HEK293T (cell line): Measurements from ENCODE around the gene PEMT.

Experiments used
- BHLHE40 ChIP-seq: fragments of 450-650 bp; IDR thresholded peaks from 2 replicates; pipeline ENCODE4 v1.6.1; 2016; ENCODE audit warnings: mild to moderate bottlenecking, moderate library complexity, borderline replicate concordance
- NFRKB ChIP-seq: fragments of 450-650 bp; IDR thresholded peaks from 2 replicates; pipeline ENCODE4 v1.6.1; 2016; ENCODE audit warnings: mild to moderate bottlenecking, moderate library complexity
- TARDBP ChIP-seq: fragments of 450-650 bp; IDR thresholded peaks from 2 replicates; pipeline ENCODE4 v1.6.1; 2016
- TF ChIP-seq, protein P1 (sequence below): fragments of 450-650 bp; IDR thresholded peaks from 2 replicates; pipeline ENCODE4 v1.6.1; 2016

DNA sequence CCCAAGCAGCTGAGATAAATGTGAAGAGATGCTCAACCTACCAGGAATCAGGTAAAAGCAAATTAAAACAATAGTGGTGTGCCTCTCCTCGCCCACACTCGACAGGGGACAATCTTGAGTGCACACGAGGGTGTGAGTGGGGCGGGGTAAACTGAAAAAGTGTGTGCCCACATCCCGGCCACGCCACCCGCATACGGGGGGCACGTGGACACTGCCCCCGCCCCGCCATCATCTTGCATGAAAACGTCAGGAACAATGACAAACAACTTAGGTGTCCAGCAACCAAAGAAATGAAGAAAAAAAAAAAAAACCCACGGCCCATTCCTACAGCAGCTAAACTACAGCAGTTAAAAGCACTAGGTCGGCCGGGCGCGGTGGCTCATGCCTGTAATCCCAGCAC lies 14.1 kb downstream of the PEMT start:
- TF ChIP-seq TARDBP (no peak), BHLHE40 (no peak), NFRKB (no peak)
- TF ChIP-seq, protein P1, sequence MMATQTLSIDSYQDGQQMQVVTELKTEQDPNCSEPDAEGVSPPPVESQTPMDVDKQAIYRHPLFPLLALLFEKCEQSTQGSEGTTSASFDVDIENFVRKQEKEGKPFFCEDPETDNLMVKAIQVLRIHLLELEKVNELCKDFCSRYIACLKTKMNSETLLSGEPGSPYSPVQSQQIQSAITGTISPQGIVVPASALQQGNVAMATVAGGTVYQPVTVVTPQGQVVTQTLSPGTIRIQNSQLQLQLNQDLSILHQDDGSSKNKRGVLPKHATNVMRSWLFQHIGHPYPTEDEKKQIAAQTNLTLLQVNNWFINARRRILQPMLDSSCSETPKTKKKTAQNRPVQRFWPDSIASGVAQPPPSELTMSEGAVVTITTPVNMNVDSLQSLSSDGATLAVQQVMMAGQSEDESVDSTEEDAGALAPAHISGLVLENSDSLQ, result no peak
